Measurements from ENCODE around the gene PYGL. TPM values are rescaled to one million over a fixed set of nuclear protein-coding genes. Genes with fewer than 3 reads are reported as not detected.

The PYGL gene
- total RNA-seq, 1 experiment from 2014 or later = 174 TPM

DNA sequence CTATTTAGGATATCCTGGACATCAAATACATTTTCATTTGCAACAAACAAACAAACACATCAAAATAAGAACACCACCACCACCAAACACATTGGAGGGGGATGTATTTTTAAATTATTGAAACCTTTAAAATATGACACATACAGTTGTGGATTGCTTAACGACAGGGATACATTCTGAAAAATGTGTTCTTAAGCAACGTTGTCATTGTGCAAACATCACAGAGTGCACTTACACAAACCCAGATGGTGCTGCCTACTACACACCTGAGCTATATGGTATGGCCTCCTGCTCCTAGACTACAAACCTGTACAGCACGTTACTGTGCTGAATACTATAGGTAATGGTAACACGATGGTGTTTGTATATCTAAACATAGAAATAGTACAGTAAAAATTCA is 19.4 kb downstream of the PYGL start:
- ChIA-PET POLR2A (ENCODE audit: unreplicated experiment) (no interaction called here), CTCF (interaction anchor here (0.5 kb wide), 1 partner anchor 424 kb away, joined by 15 read pairs; no protein-coding TSS in a partner anchor)
- DNase-seq (peak; percentile 20), ATAC-seq (peak; percentile 22; the same call in 1 of the 2 replicates)
- Histone ChIP-seq H3K9ac (ENCODE audit: low read length) (no peak overlapping the region), H3K4me3 (ENCODE audit: low read length) (no peak overlapping the region), H4K20me1 (ENCODE audit: low read length) (no peaks in the 10 kb centered on the region), H3K27me3 (ENCODE audit: low read length) (no peaks in the 10 kb centered on the region), H3K4me2 (ENCODE audit: low read length) (no peak overlapping the region), H3K4me1 (ENCODE audit: insufficient read depth, low read length) (no peaks in the 10 kb centered on the region), H3K79me2 (ENCODE audit: low read length) (no peaks in the 10 kb centered on the region), H3K36me3 (ENCODE audit: low read depth, low read length) (peaks cover 35% of the 10 kb centered on the region), H3K9me2 (replicated peaks; ENCODE audit: low read length) (no peaks in the 10 kb centered on the region), H2AFZ (ENCODE audit: low read length) (no peak overlapping the region), H3K27ac (ENCODE audit: low read length) (no peak overlapping the region), H3K9me3 (ENCODE audit: low read length) (no peaks in the 10 kb centered on the region), H3F3A (ENCODE audit: low read length, unreplicated experiment) (no peaks in the 10 kb centered on the region)
- TF ChIP-seq EZH2 (IDR thresholded peaks at IDR 0.05; ENCODE audit: low read length, unreplicated experiment) = no peak
- TF ChIP-seq, protein P1, sequence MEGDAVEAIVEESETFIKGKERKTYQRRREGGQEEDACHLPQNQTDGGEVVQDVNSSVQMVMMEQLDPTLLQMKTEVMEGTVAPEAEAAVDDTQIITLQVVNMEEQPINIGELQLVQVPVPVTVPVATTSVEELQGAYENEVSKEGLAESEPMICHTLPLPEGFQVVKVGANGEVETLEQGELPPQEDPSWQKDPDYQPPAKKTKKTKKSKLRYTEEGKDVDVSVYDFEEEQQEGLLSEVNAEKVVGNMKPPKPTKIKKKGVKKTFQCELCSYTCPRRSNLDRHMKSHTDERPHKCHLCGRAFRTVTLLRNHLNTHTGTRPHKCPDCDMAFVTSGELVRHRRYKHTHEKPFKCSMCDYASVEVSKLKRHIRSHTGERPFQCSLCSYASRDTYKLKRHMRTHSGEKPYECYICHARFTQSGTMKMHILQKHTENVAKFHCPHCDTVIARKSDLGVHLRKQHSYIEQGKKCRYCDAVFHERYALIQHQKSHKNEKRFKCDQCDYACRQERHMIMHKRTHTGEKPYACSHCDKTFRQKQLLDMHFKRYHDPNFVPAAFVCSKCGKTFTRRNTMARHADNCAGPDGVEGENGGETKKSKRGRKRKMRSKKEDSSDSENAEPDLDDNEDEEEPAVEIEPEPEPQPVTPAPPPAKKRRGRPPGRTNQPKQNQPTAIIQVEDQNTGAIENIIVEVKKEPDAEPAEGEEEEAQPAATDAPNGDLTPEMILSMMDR (conservative IDR thresholded peaks at IDR 0.05; ENCODE audit: low read depth, low read length) = no peak
- TF ChIP-seq EZH2phosphoT487 (IDR thresholded peaks at IDR 0.05; ENCODE audit: borderline replicate concordance, low read length) = no peak
- BruUV-seq (replicated peaks) = no TSS peak
- intact Hi-C loops (cut with micrococcal nuclease) = no loop called here

DNA sequence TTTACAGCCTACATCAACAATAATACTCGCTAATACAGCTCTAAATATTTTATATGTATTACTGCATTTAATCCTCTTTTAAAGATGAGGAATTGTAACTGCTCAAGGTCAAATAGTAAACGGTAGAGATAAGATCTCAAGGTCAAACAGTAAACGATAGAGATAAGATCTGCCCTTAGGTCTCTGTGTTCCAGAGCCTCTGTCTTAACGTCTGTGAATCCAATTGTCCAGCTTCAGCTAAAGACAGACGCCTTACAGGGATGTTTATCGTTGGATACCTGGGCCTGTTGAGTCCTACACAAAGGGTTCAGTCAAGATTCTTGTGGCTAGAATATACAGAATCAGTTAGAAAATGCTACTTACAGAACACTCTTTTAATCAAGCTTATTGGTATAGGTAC is 20.0 kb downstream of the PYGL start:
- Histone ChIP-seq H3K9me2 (replicated peaks; ENCODE audit: low read length) (no peaks in the 10 kb centered on the region), H3K79me2 (ENCODE audit: low read length) (no peaks in the 10 kb centered on the region), H3K4me1 (ENCODE audit: insufficient read depth, low read length) (no peaks in the 10 kb centered on the region), H2AFZ (ENCODE audit: low read length) (no peak overlapping the region), H3F3A (ENCODE audit: low read length, unreplicated experiment) (no peaks in the 10 kb centered on the region), H3K9me3 (ENCODE audit: low read length) (no peaks in the 10 kb centered on the region), H4K20me1 (ENCODE audit: low read length) (no peaks in the 10 kb centered on the region), H3K27me3 (ENCODE audit: low read length) (no peaks in the 10 kb centered on the region), H3K4me3 (ENCODE audit: low read length) (no peak overlapping the region), H3K9ac (ENCODE audit: low read length) (no peak overlapping the region), H3K4me2 (ENCODE audit: low read length) (no peak overlapping the region), H3K27ac (ENCODE audit: low read length) (no peak overlapping the region), H3K36me3 (ENCODE audit: low read depth, low read length) (peaks cover 35% of the 10 kb centered on the region)
- DNase-seq (no peak), ATAC-seq (no peak)
- POLR2A ChIA-PET (ENCODE audit: unreplicated experiment) = no interaction called here
- no peak for TF ChIP-seq EZH2phosphoT487 (IDR thresholded peaks at IDR 0.05; ENCODE audit: borderline replicate concordance, low read length)
- TF ChIP-seq, protein P1 (conservative IDR thresholded peaks at IDR 0.05; ENCODE audit: low read depth, low read length) = no peak
- no peak for TF ChIP-seq EZH2 (IDR thresholded peaks at IDR 0.05; ENCODE audit: low read length, unreplicated experiment)
- no TSS peak for BruUV-seq (replicated peaks)
- CTCF ChIA-PET = no interaction called here
- intact Hi-C loops (cut with micrococcal nuclease) = no loop called here

DNA sequence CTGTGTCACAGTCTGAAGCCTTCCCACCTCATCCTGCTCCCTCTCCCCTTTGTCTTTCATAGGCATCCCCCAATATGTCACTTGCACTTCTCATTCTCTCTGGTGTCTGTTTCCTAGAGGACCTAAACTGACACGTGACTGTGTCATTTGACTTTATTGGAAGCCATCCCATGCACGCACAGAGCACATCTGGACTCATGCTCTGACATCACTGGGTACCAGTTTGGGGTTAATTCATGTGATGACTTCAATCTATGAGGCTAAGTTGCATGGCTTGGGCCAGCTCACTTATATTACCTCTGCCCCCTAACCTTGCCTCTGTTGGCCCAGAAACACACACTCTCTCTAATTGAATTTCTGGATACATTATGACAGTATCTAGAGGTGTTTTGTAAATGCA is 21.5 kb downstream of the PYGL start:
- DNase-seq (no peak), ATAC-seq (no peak)
- ChIA-PET CTCF (no interaction called here), POLR2A (ENCODE audit: unreplicated experiment) (no interaction called here)
- no peaks in the 10 kb centered on the region for H3K9me2 ChIP-seq (replicated peaks; ENCODE audit: low read length)
- no peaks in the 10 kb centered on the region for H3K79me2 ChIP-seq (ENCODE audit: low read length)
- no peaks in the 10 kb centered on the region for H3K27me3 ChIP-seq (ENCODE audit: low read length)
- H3K4me1 ChIP-seq (ENCODE audit: insufficient read depth, low read length) = no peaks in the 10 kb centered on the region
- intact Hi-C loops (cut with micrococcal nuclease) = no loop called here
- no peaks in the 10 kb centered on the region for H3F3A ChIP-seq (ENCODE audit: low read length, unreplicated experiment)
- no peaks in the 10 kb centered on the region for H3K9me3 ChIP-seq (ENCODE audit: low read length)
- BruUV-seq (replicated peaks) = no TSS peak
- no peak overlapping the region for H3K4me2 ChIP-seq (ENCODE audit: low read length)
- H3K36me3 ChIP-seq (ENCODE audit: low read depth, low read length) = peaks cover 31% of the 10 kb centered on the region
- H2AFZ ChIP-seq (ENCODE audit: low read length) = no peak overlapping the region
- H3K27ac ChIP-seq (ENCODE audit: low read length) = no peak overlapping the region
- TF ChIP-seq EZH2 (IDR thresholded peaks at IDR 0.05; ENCODE audit: low read length, unreplicated experiment) (no peak), EZH2phosphoT487 (IDR thresholded peaks at IDR 0.05; ENCODE audit: borderline replicate concordance, low read length) (no peak)
- TF ChIP-seq, protein P1 (conservative IDR thresholded peaks at IDR 0.05; ENCODE audit: low read depth, low read length) = no peak
- H3K4me3 ChIP-seq (ENCODE audit: low read length) = no peak overlapping the region
- H4K20me1 ChIP-seq (ENCODE audit: low read length) = no peaks in the 10 kb centered on the region
- H3K9ac ChIP-seq (ENCODE audit: low read length) = no peak overlapping the region
